ENCODE results near the gene UNC119B. TPM values are rescaled to one million over a fixed set of nuclear protein-coding genes. Genes with fewer than 3 reads are reported as not detected.

Gene UNC119B
- total RNA-seq, 4 donors from 2014 or later, result 9.8 to 25.4 (median 21.5) TPM

- DNase-seq, result no peak
- Histone ChIP-seq H3K4me1 (peaks cover 40 to 66% (median 52%) of the 10 kb centered on the region in 4 donors), H3K4me3 (peak overlapping the region in 3 of 4 donors; percentile 75 to 99 (median 83)), H3K9me3 (no peaks in the 10 kb centered on the region), H3K27me3 (no peaks in the 10 kb centered on the region), H3K36me3 (peaks cover 0 to 7% (median under 1%) of the 10 kb centered on the region in 4 donors), H3K27ac (peak overlapping the region; percentile 94 to 98 (median 96))
- intact Hi-C loops (cut with DNase I; ENCODE audit: low total_unique reads), result no loop called here
- WGBS, 2 donors (ENCODE audit: low coverage in 1 of 2), result 53 to 100% methylated on average over 1 to 6 of the region's 6 CpGs
- in situ Hi-C loops (cut with MboI; ENCODE audit: low pct_ligation_motif_present in 1 of 4, low pct_unique_long_range_greater_than_20kb in 1 of 4, low sequenced_read_pairs in 3 of 4), result no loop called here
- no peak for TF ChIP-seq EP300 (IDR thresholded peaks at IDR 0.05; ENCODE audit: low read depth)
- TF ChIP-seq POLR2AphosphoS5 (IDR thresholded peaks at IDR 0.05), result no peak
- no peak for TF ChIP-seq POLR2A (IDR thresholded peaks at IDR 0.05)
- TF ChIP-seq CTCF (IDR thresholded peaks at IDR 0.05), result no peak
These were observed 20.7 kb upstream of the UNC119B start for GRCh38 chr12:120689397-120690082.

- peak overlapping the region; percentile 94 to 98 (median 96) for H3K27ac ChIP-seq
- peak overlapping the region in 1 of 4 donors; percentile 83 for H3K4me3 ChIP-seq
- intact Hi-C loops (cut with DNase I; ENCODE audit: low total_unique reads), result no loop called here
- H3K4me1 ChIP-seq, result peaks cover 40 to 66% (median 52%) of the 10 kb centered on the region in 4 donors
- H3K36me3 ChIP-seq, result peaks cover 0 to 12% (median 3%) of the 10 kb centered on the region in 4 donors
- no peaks in the 10 kb centered on the region for H3K9me3 ChIP-seq
- 73 to 75% methylated on average over 1 to 2 of the region's 2 CpGs for WGBS, 2 donors (ENCODE audit: low coverage in 1 of 2)
- H3K27me3 ChIP-seq, result no peaks in the 10 kb centered on the region
- no peak for DNase-seq
- TF ChIP-seq POLR2A (IDR thresholded peaks at IDR 0.05) (no peak), EP300 (IDR thresholded peaks at IDR 0.05; ENCODE audit: low read depth) (no peak), CTCF (IDR thresholded peaks at IDR 0.05) (no peak), POLR2AphosphoS5 (IDR thresholded peaks at IDR 0.05) (no peak)
- in situ Hi-C loops (cut with MboI; ENCODE audit: low pct_ligation_motif_present in 1 of 4, low pct_unique_long_range_greater_than_20kb in 1 of 4, low sequenced_read_pairs in 3 of 4), result no loop called here
These were observed 20.2 kb upstream of the UNC119B start for GRCh38 chr12:120690083-120690450.

DNA sequence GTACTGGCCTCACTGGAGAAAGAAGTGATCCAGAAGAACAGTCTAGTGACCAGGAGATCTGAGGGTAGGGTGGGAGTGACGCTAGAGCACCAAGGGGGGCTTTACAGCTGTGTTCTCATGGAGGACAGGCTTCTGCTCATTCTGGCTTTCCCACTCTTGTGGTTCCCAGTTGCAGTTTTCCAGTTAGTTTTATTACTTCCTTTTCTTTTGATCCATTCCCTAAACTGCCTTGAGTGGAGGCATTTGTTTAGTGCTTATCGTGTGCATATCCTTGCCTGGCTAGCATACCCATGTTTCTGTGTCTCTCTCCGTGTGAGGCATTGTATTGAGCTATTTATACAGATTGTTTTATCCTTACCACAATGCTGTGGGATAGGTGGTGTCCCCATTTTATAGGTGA is 19.3 kb upstream of the UNC119B start:
- Histone ChIP-seq H3K4me3 (no peak overlapping the region), H3K36me3 (peaks cover 0 to 14% (median 5%) of the 10 kb centered on the region in 4 donors), H3K4me1 (peaks cover 40 to 64% (median 55%) of the 10 kb centered on the region in 4 donors), H3K9me3 (no peaks in the 10 kb centered on the region), H3K27ac (peak overlapping the region; percentile 94 to 98 (median 96)), H3K27me3 (no peaks in the 10 kb centered on the region)
- WGBS, 2 donors (ENCODE audit: low coverage in 1 of 2), result 40 to 48% methylated on average over 3 of the region's 3 CpGs
- DNase-seq, result no peak
- TF ChIP-seq EP300 (IDR thresholded peaks at IDR 0.05; ENCODE audit: low read depth), result no peak
- TF ChIP-seq POLR2AphosphoS5 (IDR thresholded peaks at IDR 0.05), result no peak
- no peak for TF ChIP-seq CTCF (IDR thresholded peaks at IDR 0.05)
- no peak for TF ChIP-seq POLR2A (IDR thresholded peaks at IDR 0.05)
- in situ Hi-C loops (cut with MboI; ENCODE audit: low pct_ligation_motif_present in 1 of 4, low pct_unique_long_range_greater_than_20kb in 1 of 4, low sequenced_read_pairs in 3 of 4), result no loop called here
- intact Hi-C loops (cut with DNase I; ENCODE audit: low total_unique reads), result no loop called here

DNA sequence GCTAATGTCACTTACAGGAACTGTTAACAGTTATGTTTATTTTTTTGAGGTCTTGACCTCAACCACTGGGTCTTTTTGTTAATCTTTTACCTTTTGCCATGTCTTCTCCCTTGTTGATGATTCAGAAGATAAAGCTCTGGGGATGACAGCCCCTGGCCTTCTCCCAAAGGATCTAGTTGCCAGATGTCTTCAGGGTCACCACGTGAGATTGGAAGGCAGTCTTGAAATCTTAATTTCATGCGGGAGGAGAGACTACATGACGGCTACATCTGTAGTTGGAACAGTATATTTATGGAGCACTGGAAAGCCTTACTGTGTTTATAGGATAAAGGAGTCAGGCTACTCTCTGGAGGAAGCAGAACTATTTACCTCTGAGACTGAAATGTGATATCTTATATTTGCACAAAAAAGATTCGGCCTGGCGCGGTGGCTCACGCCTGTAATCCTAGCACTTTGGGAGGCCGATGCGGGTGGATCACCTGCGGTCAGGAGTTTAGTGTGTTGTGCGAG is 17.7 kb upstream of the UNC119B start:
- H3K4me1 ChIP-seq, result peaks cover 40 to 74% (median 59%) of the 10 kb centered on the region in 4 donors
- H3K27me3 ChIP-seq, result no peaks in the 10 kb centered on the region
- in situ Hi-C loops (cut with MboI; ENCODE audit: low pct_ligation_motif_present in 1 of 4, low pct_unique_long_range_greater_than_20kb in 1 of 4, low sequenced_read_pairs in 3 of 4) (no loop called here), intact Hi-C loops (cut with DNase I; ENCODE audit: low total_unique reads) (no loop called here)
- peaks cover 0 to 30% (median 11%) of the 10 kb centered on the region in 4 donors for H3K36me3 ChIP-seq
- WGBS, 2 donors (ENCODE audit: low coverage in 1 of 2), result 54% methylated on average over 10 to 11 of the region's 11 CpGs
- TF ChIP-seq CTCF (IDR thresholded peaks at IDR 0.05), result no peak
- TF ChIP-seq EP300 (IDR thresholded peaks at IDR 0.05; ENCODE audit: low read depth), result no peak
- TF ChIP-seq POLR2A (IDR thresholded peaks at IDR 0.05), result no peak
- TF ChIP-seq POLR2AphosphoS5 (IDR thresholded peaks at IDR 0.05), result no peak
- no peak for DNase-seq
- no peak overlapping the region for H3K4me3 ChIP-seq
- no peaks in the 10 kb centered on the region for H3K9me3 ChIP-seq
- H3K27ac ChIP-seq, result peak overlapping the region; percentile 11 to 98 (median 54)
